Measurements from ENCODE around the gene STK11. TPM values are rescaled to one million over a fixed set of nuclear protein-coding genes. Genes with fewer than 3 reads are reported as not detected.

Gene STK11
- total and polyA plus RNA-seq, 3 donors from 2014 or later: 194 to 209 (median 197) TPM

- intact Hi-C loops (cut with DNase I; ENCODE audit: low total_unique reads): loop anchor here (5.0 kb wide), 1 partner anchor 60 kb away; no protein-coding TSS in a partner anchor
- Histone ChIP-seq H3K9me3 (no peaks in the 10 kb centered on the region), H3K27me3 (no peaks in the 10 kb centered on the region), H3K4me1 (peaks cover 45% of the 10 kb centered on the region), H3K27ac (peak overlapping the region; percentile 85 to 95), H3K4me3 (peak overlapping the region; percentile 71 to 91), H3K36me3 (ENCODE audit: low read depth, missing control alignments) (no peaks in the 10 kb centered on the region)
- TF ChIP-seq, protein P1, sequence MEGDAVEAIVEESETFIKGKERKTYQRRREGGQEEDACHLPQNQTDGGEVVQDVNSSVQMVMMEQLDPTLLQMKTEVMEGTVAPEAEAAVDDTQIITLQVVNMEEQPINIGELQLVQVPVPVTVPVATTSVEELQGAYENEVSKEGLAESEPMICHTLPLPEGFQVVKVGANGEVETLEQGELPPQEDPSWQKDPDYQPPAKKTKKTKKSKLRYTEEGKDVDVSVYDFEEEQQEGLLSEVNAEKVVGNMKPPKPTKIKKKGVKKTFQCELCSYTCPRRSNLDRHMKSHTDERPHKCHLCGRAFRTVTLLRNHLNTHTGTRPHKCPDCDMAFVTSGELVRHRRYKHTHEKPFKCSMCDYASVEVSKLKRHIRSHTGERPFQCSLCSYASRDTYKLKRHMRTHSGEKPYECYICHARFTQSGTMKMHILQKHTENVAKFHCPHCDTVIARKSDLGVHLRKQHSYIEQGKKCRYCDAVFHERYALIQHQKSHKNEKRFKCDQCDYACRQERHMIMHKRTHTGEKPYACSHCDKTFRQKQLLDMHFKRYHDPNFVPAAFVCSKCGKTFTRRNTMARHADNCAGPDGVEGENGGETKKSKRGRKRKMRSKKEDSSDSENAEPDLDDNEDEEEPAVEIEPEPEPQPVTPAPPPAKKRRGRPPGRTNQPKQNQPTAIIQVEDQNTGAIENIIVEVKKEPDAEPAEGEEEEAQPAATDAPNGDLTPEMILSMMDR (IDR thresholded peaks at IDR 0.05): no peak
- TF ChIP-seq POLR2A (IDR thresholded peaks at IDR 0.05): no peak
- 10 to 13% methylated on average over 23 to 36 of the region's 36 CpGs for WGBS, 2 donors
- DNase-seq: peak; percentile 77
These were observed 33.0 kb upstream of the STK11 start for GRCh38 chr19:1172353-1173158.

DNA sequence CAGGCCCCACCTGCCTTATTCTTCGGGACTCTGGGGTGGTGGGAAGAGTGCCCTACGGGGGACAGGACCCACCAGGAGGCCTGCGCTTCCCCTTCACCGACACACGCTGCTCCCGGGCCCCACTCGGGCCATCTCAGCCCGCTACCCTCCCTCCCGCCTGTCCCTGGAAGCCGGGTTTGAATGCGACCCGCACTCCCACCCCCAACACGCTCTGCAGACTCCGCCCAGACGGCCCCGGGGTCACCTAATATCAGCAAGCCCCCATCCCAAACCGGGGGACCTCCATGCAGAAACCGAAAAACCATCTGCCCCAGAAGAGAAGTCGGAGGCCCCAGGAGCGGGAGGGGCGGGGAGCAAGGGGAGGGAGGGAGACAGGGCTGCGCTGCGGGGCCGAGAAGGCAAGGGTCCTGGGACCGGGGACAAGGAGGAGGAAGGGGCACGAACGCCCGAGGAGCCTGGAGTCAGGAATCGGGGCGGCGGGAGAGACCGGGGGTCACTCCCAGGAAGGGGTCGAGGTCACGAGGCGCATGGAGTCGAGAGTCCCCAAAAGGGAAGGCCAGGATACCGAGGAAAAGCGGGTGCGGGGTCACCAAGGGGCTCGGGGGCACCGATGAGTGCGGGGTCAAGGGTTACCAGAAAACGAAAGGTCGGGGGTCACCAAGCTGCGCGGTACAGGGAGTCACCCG, 32.3 kb upstream of the STK11 start:
- peaks cover 39% of the 10 kb centered on the region for H3K4me1 ChIP-seq
- no peaks in the 10 kb centered on the region for H3K9me3 ChIP-seq
- H3K4me3 ChIP-seq: peak overlapping the region; percentile 71 to 91
- no peak for TF ChIP-seq POLR2A (IDR thresholded peaks at IDR 0.05)
- TF ChIP-seq, protein P1 (IDR thresholded peaks at IDR 0.05): no peak
- 1% methylated on average over 28 to 45 of the region's 47 CpGs for WGBS, 2 donors
- peak overlapping the region; percentile 85 to 95 for H3K27ac ChIP-seq
- no peaks in the 10 kb centered on the region for H3K27me3 ChIP-seq
- intact Hi-C loops (cut with DNase I; ENCODE audit: low total_unique reads): loop anchor here (5.0 kb wide), 1 partner anchor 61 kb away; no protein-coding TSS in a partner anchor
- H3K36me3 ChIP-seq (ENCODE audit: low read depth, missing control alignments): no peaks in the 10 kb centered on the region
- DNase-seq: no peak

DNA sequence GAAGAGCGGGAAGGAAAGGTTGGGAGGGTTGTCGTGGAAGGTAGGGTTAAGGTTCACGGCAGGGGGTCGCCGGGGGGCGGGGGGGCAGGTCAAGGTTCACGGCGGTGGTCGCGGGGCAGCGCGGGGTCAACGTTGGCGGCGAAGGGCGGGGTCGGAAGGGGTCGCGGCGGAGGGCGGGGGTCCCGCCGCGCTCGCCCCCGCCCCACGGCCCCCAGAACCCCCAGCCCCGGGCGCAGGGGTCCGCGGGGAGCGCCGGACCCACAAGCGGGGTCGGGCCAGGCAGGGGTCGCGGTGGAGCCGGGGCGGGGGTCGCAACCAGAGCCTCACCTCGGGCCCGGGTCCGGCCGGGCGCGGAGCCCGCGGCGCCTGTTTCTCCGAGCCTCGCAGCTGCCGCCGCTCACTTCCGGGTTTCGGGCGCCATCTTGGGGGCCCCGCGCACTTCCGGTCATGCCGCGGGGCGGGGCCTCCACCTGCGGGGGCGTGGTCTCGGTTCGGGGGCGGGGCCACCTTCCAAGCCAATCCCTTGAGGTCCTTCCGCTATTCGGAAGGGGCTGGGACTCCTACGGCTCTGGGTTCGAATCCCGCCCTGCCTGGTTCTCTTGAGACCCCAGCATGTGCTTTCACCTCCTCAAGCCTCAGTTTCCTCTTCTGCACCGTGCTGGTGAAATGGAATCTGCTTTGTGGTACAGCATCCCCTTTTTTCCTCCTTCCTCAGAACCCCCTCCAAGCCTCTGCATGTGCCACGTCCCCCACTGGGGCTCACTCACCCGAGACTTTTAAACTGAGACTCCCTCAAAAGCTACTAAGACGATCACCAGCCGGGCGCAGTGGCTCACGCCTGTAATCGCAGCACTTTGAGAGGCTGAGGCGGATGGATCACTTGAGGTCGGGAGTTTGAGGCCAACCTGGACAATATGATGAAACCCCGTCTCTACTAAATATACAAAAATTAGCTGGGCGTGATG, 31.5 kb upstream of the STK11 start, which contains the start of gene SBNO2:
SBNO2 (minus strand) TSS at position 424 of the 965 bp plus-strand sequence. CDS start 19,992 bp downstream, outside the sequence.
- peak; percentile 90 for DNase-seq
- Histone ChIP-seq H3K27ac (peak within 1 kb of the TSS; percentile 85 to 95), H3K4me1 (peaks cover 34% of the 10 kb centered on the region)

More for the DNA sequence above, 31.5 kb upstream of the STK11 start, which contains the start of gene SBNO2:
- peak within 1 kb of the TSS; percentile 71 to 91 for H3K4me3 ChIP-seq
- intact Hi-C loops (cut with DNase I; ENCODE audit: low total_unique reads): loop anchor here (5.0 kb wide), 1 partner anchor 62 kb away; no protein-coding TSS in a partner anchor
- no peaks in the 10 kb centered on the region for H3K27me3 ChIP-seq
- 14 to 39% methylated on average over 24 to 68 of the region's 84 CpGs for WGBS, 2 donors
- TF ChIP-seq, protein P1 (IDR thresholded peaks at IDR 0.05): no peak
- TF ChIP-seq POLR2A (IDR thresholded peaks at IDR 0.05): no peak
- H3K9me3 ChIP-seq: no peaks in the 10 kb centered on the region
- no peaks in the 10 kb centered on the region for H3K36me3 ChIP-seq (ENCODE audit: low read depth, missing control alignments)

All from testis (tissue), 3 donors.